HG03469 (cell line): Measurements from ENCODE around the gene ZNF837.
"Not testable (repeated sequence)": the region's sequence is repeated elsewhere in the genome, so short reads cannot be mapped to it uniquely, and the experiment has no call there.

Experiments used
- ATAC-seq: cut with Tn5 transposase; IDR thresholded peaks from one replicate; pipeline ENCODE4 v1.9.1; 2021; ENCODE audit warnings: mild to moderate bottlenecking, moderate library complexity, moderate number of reproducible peaks; ENCODE audit not compliant: unreplicated experiment

The ZNF837 gene

DNA sequence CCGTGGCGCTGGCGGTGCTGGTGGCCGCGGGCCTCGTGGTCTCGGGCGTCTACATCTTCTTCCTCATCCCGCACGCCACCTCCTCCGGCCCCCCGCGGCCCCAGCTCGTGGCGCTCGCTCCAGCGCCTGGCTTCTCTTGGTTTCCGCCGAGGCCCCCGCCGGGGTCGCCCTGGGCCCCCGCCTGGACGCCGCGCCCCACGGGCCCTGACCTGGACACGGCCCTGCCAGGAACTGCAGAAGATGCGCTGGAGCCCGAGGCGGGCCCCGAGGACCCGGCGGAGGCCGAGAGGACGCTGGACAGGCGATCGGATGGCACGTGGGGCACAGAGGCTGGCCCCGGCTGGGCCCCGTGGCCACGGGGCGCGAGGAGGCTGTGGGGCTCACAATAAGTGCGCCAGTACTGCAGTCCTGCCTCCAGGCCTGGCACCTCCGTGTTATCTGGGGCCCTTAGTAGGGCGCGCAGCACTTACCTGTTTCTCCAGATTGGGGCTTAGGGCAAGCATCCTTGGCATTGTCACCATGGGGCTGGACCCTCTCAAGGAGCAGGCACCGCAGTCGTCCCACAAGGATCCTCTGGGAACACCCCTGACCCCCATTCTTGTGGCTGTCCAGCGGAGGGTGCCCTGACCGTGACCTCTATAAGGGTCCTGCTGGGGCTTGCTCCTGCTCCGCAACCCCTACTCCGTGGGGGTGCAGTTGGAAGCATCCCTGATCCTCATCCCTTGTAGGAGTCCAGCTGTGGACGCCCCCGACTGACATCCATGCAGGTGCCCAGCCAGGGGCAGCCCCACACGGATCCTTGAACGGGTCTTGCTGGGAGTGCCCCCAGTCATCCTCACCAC lies 16.1 kb upstream of the ZNF837 start:
- no peak for ATAC-seq

- ATAC-seq: no peak
Measured at GRCh38 chr19:58395979-58396627, 15.3 kb upstream of the ZNF837 start.

GRCh38 chr19:58395220-58395978 lies 14.6 kb upstream of the ZNF837 start, which contains the start of gene RNF225:
Gene RNF225, plus strand, starts transcription at chr19:58395656. Its CDS starts 434 bp downstream, at chr19:58396090.
- no peak for ATAC-seq

DNA sequence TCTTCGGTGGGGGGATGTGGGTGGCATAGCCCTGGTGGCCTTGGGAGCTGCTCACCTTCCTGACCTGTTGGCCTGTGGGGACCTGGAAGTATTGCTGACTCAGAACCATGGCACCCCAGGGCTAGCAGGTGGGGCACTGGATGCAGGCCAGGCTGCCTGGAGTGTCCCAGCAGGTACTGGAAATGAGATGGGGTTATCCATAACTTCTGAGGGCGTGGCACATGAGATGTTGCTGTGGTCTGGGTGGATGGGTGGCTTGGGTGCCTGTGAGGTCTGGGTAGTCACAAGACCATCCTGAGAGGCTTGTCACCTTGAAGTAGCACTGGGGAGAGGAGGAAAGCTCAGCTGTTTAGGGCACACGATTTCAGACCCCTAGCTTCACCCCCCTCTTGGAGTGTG lies 14.0 kb upstream of the ZNF837 start:
- ATAC-seq: no peak

DNA sequence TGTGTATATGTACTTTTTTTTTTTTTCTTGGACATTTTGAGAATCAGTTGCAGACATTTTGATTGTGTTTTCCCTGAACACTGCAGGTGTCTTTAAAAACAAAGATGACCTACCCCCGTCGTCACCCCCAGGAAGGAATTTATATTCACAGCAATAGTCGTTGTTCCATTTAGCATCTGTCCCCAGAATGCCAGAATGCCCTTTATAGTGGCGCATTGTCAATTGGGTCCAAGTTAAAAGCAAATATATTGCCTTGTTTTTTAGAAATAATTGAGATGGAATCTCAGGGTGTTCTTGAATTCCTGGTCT lies 12.8 kb upstream of the ZNF837 start:
- ATAC-seq: no peak

DNA sequence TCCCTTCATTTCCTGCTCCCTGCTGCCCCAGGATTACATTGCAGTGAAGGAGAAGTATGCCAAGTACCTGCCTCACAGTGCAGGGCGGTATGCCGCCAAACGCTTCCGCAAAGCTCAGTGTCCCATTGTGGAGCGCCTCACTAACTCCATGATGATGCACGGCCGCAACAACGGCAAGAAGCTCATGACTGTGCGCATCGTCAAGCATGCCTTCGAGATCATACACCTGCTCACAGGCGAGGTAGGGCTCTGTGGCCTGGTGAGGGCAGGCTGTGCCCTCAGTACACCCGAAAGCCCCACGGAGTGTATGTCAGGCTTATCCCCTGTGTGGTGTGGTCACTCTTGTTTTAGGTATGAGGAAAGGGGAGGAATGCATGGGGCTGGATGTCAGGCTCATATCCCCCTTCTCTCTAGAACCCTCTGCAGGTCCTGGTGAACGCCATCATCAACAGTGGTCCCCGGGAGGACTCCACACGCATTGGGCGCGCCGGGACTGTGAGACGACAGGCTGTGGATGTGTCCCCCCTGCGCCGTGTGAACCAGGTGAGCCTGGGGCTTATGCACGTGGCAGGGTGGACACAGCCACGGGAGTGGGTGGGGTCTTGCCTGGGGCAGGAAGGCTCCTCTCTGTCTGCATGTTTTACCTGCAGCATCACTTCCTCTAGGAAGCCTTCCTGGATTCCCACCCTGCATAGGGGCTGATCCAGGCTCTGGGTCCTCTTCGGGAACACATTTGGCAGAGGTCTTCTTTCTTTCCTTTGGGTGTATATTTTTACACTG lies 12.3 kb upstream of the ZNF837 start:
- no peak for ATAC-seq

- ATAC-seq: no peak
Measured at GRCh38 chr19:58388175-58388526, 7.3 kb upstream of the ZNF837 start.

- ATAC-seq: no peak
Measured at GRCh38 chr19:58387338-58388174, 6.7 kb upstream of the ZNF837 start.

DNA sequence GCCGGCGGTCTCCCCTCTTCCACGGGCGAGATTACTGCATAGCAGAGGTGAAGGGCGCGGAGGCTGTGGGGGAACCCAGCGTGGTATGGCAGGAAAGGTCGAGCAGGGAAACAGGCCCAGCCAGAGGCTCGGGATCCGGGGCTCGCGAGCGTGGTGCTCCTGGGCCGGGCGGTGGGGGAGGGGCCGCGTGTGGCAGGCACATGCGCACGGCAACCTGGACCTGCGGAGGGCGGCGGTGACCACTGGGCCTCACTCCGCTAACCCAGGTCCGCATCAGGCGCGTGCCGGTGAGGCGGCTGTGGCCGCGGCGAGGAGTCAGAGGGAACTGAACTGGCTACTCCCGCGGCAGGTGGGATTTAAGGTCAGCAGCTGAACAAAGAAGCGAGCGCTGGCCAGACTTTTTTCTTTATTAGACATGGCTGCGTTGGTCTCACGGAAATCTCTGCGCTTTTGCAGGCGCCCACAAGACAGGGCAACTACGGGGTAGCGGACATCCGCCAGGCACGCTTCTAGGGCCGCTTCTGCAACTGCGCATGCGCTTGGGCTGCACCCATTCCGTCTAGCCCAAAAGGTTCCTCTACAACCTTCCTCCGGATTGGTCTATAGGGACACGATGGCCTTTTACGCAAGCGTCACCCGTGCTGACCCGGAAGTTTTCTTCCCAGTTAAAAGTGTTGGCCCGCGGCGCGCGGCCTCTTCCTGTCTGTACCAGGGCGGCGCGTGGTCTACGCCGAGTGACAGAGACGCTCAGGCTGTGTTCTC lies 5.9 kb upstream of the ZNF837 start, which contains the start of gene RPS5:
Gene RPS5 (plus strand): TSS at position 694 of the 762 bp plus-strand sequence. CDS start 869 bp downstream, outside the sequence.
- peak; percentile 59 for ATAC-seq

- ATAC-seq: no peak
Measured at GRCh38 chr19:58385891-58386575, 5.2 kb upstream of the ZNF837 start.

GRCh38 chr19:58385313-58385890 lies 4.6 kb upstream of the ZNF837 start:
- no peak for ATAC-seq

- ATAC-seq: no peak
Measured at GRCh38 chr19:58382997-58383603, 2.3 kb upstream of the ZNF837 start.

DNA sequence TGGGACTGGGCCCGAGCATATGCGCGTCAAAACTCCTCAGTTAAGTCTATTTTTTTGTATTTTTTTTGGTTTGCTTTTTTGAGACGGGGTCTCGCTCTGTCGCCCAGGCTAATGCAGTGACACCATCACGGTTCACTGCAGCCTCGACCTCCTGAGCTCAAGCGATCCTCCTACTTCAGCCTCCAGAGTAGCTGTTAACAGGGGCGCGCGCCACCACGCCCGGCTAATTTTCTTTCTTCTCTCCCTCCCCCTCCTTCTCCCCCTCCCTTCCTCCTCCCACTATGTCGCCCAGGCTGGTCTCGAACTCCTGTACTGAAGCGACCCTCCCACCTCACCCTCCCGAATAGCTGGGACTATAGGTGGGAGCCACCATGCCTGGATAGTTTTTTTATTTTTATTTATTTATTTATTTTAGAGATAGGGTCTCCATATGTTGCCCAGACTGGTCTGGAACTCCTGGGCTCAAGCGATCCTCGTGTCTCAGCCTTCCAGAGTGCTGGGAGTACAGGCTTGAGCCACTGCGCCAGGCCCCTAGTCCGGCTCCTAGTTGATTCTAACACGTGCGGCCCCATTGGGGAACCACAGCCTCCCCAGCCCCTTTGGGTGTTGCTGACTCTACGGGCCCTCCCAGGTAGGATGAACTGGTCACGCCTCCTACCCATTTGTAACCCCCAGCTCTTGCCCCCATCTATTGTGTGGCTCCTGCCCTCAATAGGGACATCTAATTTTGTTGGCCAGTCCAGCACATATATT lies 806 bp upstream of the ZNF837 start:
- ATAC-seq: no peak

DNA sequence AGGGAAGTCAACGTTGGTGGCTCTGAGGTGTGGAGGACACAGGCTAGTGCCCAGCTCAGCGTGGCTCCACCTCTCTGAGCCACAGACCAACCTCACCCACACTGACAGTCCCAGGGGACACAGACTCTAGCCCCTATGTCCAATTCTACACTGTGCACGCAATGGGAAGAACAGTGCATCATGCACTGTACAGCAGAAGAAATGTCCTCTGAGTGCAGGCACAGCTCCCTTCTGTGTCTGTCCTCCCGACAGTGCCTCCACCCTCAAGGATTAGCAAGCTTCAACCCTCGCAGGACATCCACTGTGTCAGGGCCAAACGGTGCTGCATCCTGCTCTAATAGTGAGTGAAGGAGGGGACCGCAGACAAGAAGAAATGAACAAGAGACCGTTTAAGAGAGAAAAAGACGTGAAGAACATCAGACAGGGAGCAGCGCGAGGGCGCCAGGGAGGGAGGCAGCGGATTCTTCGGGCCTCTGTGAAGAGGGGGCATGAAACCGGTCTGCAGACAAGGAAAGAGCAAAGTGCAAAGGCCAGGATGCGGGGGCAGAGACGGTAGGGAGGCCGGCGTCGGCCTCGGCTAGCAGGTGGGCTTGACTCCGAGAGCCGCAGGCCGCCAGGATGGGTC lies 681 bp downstream of the ZNF837 start:
- no peak for ATAC-seq

DNA sequence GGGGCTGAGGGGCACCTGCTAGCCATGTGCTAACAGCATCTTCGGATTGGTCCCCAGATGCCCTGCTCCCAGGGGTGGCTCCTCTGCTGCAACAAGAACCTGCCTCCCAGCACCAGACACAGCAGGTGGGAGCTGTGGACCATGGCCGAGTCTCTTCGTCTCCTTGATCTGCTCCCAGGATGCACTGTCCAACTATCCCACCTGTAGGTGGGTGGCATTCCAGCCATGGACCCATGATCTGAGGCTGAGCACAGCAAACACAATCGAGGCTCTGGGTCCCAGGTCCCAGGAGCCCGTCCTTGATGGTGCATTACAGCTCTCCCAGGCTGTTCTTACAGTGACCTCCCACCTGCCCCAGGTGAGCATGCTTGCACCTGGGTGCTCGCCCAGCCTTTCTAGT lies 1.6 kb downstream of the ZNF837 start:
- no peak for ATAC-seq

- ATAC-seq: not testable (repeated sequence)
Measured at GRCh38 chr19:58376724-58377123, 4.1 kb downstream of the ZNF837 start.

GRCh38 chr19:58374200-58374599 lies 6.6 kb downstream of the ZNF837 start:
- ATAC-seq: no peak
